CD14-positive monocyte (primary cell): ENCODE measurements around the gene CCNJL. TPM values are rescaled to one million over a fixed set of nuclear protein-coding genes. Genes with fewer than 3 reads are reported as not detected.

Source experiments
- DNase-seq, 3 donors: peaks; one replicate each; pipeline ENCODE4 v3.0.0-alpha.2; 2011 to 2022
- H2AFZ ChIP-seq: 2 replicates; pipeline ENCODE4 v1.6.0; 2012; ENCODE audit warnings: mild to moderate bottlenecking, low read depth, low read length, inconsistent platforms; ENCODE audit not compliant: insufficient read depth, poor library complexity, severe bottlenecking
- H3K27ac ChIP-seq, 2 donors: 1 replicate in 1 of 2; 2 replicates in 1 of 2; pipeline ENCODE4 v1.5.1; 2012 to 2013; ENCODE audit warnings: low read length in 2 of 2, control low read depth in 1 of 2, inconsistent platforms in 1 of 2, low read depth in 1 of 2, mild to moderate bottlenecking in 1 of 2
- H3K27me3 ChIP-seq, 2 donors: one replicate each; pipeline versions ENCODE4 v1.6.0 to v1.6.1; 2011 to 2013; ENCODE audit warnings: low read length in 2 of 2; ENCODE audit not compliant: control insufficient read depth in 2 of 2, insufficient read depth in 2 of 2
- H3K36me3 ChIP-seq, 2 donors: replicated peaks in 1 of 2; 1 replicate in 1 of 2; 2 replicates in 1 of 2; pipeline versions ENCODE4 v1.5.1 to v1.6.1; 2012 to 2013; ENCODE audit warnings: low read length in 2 of 2, control low read depth in 1 of 2, inconsistent platforms in 1 of 2, mild to moderate bottlenecking in 1 of 2; ENCODE audit not compliant: insufficient read depth in 2 of 2, control insufficient read depth in 1 of 2
- H3K4me1 ChIP-seq, 2 donors: 1 replicate in 1 of 2; 2 replicates in 1 of 2; pipeline versions ENCODE4 v1.5.1 to v1.6.1; 2012 to 2013; ENCODE audit warnings: low read length in 2 of 2, control low read depth in 1 of 2, inconsistent platforms in 1 of 2, mild to moderate bottlenecking in 1 of 2, moderate library complexity in 1 of 2; ENCODE audit not compliant: insufficient read depth in 2 of 2, control insufficient read depth in 1 of 2
- H3K4me2 ChIP-seq: replicated peaks from 2 replicates; pipeline ENCODE3; 2012; ENCODE audit warnings: low read length, moderate library complexity, mild to moderate bottlenecking; ENCODE audit not compliant: poor library complexity, severe bottlenecking; ENCODE audit errors: extremely low read depth
- H3K4me3 ChIP-seq, 3 experiments: fragments of 200-600 bp in 1 of 3; sonication (generic) in 1 of 3; replicated peaks in 1 of 3; 1 replicate in 2 of 3; 2 replicates in 1 of 3; pipeline ENCODE4 v1.5.1; 2011 to 2013; ENCODE audit warnings: low read length in 3 of 3, mild to moderate bottlenecking in 3 of 3, control low read depth in 2 of 3, low read depth in 2 of 3, inconsistent platforms in 1 of 3, moderate library complexity in 1 of 3
- H3K79me2 ChIP-seq: 2 replicates; pipeline ENCODE4 v1.6.0; 2012; ENCODE audit warnings: mild to moderate bottlenecking, control low read depth, inconsistent platforms, low read length, moderate library complexity; ENCODE audit not compliant: insufficient read depth
- H3K9ac ChIP-seq: 2 replicates; pipeline ENCODE4 v1.6.0; 2017; ENCODE audit warnings: low read length, mild to moderate bottlenecking; ENCODE audit not compliant: insufficient read depth, poor library complexity, severe bottlenecking
- H3K9me3 ChIP-seq, 2 donors: replicated peaks in 1 of 2; 1 replicate in 1 of 2; 2 replicates in 1 of 2; pipeline versions ENCODE4 v1.5.1 to v1.6.1; 2012 to 2013; ENCODE audit warnings: low read length in 2 of 2, control low read depth in 1 of 2; ENCODE audit not compliant: control insufficient read depth in 1 of 2, insufficient read depth in 1 of 2
- H4K20me1 ChIP-seq: 2 replicates; pipeline ENCODE4 v1.6.0; 2012; ENCODE audit warnings: mild to moderate bottlenecking, low read length, control low read depth, moderate library complexity; ENCODE audit not compliant: insufficient read depth
- H3K27ac Mint-ChIP-seq, 7 donors: one replicate each; pipeline ENCODE4 v1.8.0; 2020; ENCODE audit warnings: mild to moderate bottlenecking in 7 of 7, mixed read lengths in 7 of 7, moderate library complexity in 6 of 7, inconsistent platforms in 2 of 7
- H3K27me3 Mint-ChIP-seq, 3 donors: one replicate each; pipeline ENCODE4 v1.8.0; 2021 to 2022; ENCODE audit warnings: low read depth in 3 of 3, mild to moderate bottlenecking in 3 of 3, mixed read lengths in 3 of 3, moderate library complexity in 3 of 3, inconsistent platforms in 1 of 3
- H3K36me3 Mint-ChIP-seq, 2 donors: one replicate each; pipeline ENCODE4 v1.8.0; 2020; ENCODE audit warnings: mixed read lengths in 2 of 2, inconsistent platforms in 1 of 2, mild to moderate bottlenecking in 1 of 2
- H3K4me1 Mint-ChIP-seq: one replicate; pipeline ENCODE4 v1.8.0; 2020; ENCODE audit warnings: mild to moderate bottlenecking, mixed read lengths
- H3K4me3 Mint-ChIP-seq, 2 donors: one replicate each; pipeline ENCODE4 v1.8.0; 2020; ENCODE audit warnings: mild to moderate bottlenecking in 2 of 2, mixed read lengths in 2 of 2, moderate library complexity in 1 of 2
- H3K9me3 Mint-ChIP-seq, 7 donors: one replicate each; pipeline ENCODE4 v1.8.0; 2020 to 2022; ENCODE audit warnings: mixed read lengths in 7 of 7, mild to moderate bottlenecking in 6 of 7, moderate library complexity in 6 of 7, inconsistent platforms in 2 of 7
- WGBS: methylation state at CpG from one replicate; pipeline ENCODE4 v1.1.5; 2013; ENCODE audit warnings: missing lambda C conversion rate; ENCODE audit not compliant: insufficient coverage; 5-methylcytosine and 5-hydroxymethylcytosine counted together
- intact Hi-C, 2 donors: fragments of 100-400 bp; cut with micrococcal nuclease; formaldehyde crosslinking; loops; one replicate each; pipeline versions ENCODE4 v1.15.0 to v1.15.1; 2023
- polyA plus RNA-seq, 3 donors: library from polyadenylated mRNA; depleted of rRNA in 1 of 3; unstranded in 2 of 3; stranded (reverse) in 1 of 3; fragments of 300-500 nt in 2 of 3; fragments of >200 nt in 1 of 3; fragmentation: Illumina TruSeq in 2 of 3; gene quantifications; 1 replicate in 2 of 3; 2 replicates in 1 of 3; pipeline ENCODE4 v1.2.3, GENCODE V29; 2012 to 2021
- TF ChIP-seq, protein P1 (sequence below): fragments of 200-600 bp; IDR thresholded peaks from one replicate; pipeline ENCODE4 v1.8.0; 2022; ENCODE audit warnings: antibody characterized with exemption, mild to moderate bottlenecking

The CCNJL gene
- polyA plus RNA-seq, 3 donors, result 0.03 TPM; not detected in 2

DNA sequence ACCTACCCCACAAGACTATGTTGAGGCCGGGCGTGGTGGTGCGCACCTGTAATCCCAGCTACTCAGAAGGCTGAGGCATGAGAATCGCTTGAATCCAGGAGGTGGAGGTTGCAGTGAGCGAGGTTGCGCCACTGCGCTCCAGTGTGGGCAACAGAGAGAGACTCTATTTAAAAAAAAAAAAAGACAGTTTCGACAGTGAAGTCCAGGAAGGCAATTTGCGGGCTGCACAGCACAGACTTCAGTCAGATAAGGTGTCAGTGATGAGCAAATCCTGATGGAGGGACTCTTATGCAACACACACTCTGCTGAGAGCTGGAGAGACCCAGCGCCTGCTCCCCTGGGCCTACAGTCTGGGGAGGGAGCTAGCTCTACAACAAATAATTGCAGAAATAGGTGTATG lies 14.2 kb downstream of the CCNJL start:
- 84% methylated on average over 8 of the region's 10 CpGs for WGBS
- TF ChIP-seq, protein P1, sequence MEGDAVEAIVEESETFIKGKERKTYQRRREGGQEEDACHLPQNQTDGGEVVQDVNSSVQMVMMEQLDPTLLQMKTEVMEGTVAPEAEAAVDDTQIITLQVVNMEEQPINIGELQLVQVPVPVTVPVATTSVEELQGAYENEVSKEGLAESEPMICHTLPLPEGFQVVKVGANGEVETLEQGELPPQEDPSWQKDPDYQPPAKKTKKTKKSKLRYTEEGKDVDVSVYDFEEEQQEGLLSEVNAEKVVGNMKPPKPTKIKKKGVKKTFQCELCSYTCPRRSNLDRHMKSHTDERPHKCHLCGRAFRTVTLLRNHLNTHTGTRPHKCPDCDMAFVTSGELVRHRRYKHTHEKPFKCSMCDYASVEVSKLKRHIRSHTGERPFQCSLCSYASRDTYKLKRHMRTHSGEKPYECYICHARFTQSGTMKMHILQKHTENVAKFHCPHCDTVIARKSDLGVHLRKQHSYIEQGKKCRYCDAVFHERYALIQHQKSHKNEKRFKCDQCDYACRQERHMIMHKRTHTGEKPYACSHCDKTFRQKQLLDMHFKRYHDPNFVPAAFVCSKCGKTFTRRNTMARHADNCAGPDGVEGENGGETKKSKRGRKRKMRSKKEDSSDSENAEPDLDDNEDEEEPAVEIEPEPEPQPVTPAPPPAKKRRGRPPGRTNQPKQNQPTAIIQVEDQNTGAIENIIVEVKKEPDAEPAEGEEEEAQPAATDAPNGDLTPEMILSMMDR, result no peak
- Histone ChIP-seq H3K4me2 (no peak overlapping the region), H3K36me3 (no peaks in the 10 kb centered on the region), H3K9me3 (no peaks in the 10 kb centered on the region), H3K27me3 (no peaks in the 10 kb centered on the region), H2AFZ (no peak overlapping the region), H3K4me1 (peaks cover 7% of the 10 kb centered on the region in 2 donors), H3K4me3 (no peak overlapping the region), H4K20me1 (no peaks in the 10 kb centered on the region), H3K27ac (no peak overlapping the region), H3K9ac (no peak overlapping the region), H3K79me2 (no peaks in the 10 kb centered on the region)
- Mint-ChIP-seq H3K27me3 (peaks cover 2 to 7% (median 4%) of the 10 kb centered on the region in 3 donors), H3K4me3 (no peak overlapping the region), H3K27ac (no peak overlapping the region), H3K4me1 (peaks cover 10% of the 10 kb centered on the region), H3K36me3 (no peaks in the 10 kb centered on the region), H3K9me3 (no peaks in the 10 kb centered on the region)
- no peak for DNase-seq
- intact Hi-C loops, result no loop called here

DNA sequence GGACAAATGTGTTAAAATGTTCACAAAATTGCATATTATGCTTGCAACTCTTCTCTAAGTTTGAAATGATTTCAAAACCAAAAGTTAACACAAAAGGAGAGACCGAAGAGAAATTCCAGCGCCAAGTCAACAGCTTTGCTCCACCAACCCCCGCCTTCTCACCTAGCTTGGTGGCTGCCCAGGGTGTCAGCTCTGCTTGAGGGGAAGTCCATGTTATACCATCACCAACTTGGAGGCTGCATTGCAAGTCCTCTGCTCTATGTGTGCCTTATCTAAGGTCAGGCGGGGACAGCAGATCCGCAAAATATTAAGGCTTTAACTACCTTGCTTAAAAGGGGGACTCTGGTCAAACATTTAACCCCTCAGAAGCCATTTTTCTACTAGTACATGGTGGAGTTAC lies 14.6 kb downstream of the CCNJL start:
- Histone ChIP-seq H3K9ac (no peak overlapping the region), H2AFZ (no peak overlapping the region), H4K20me1 (no peaks in the 10 kb centered on the region), H3K4me2 (no peak overlapping the region), H3K27ac (no peak overlapping the region), H3K4me1 (peaks cover 7% of the 10 kb centered on the region in 2 donors), H3K36me3 (no peaks in the 10 kb centered on the region), H3K27me3 (no peaks in the 10 kb centered on the region), H3K79me2 (no peaks in the 10 kb centered on the region), H3K9me3 (no peaks in the 10 kb centered on the region), H3K4me3 (no peak overlapping the region)
- Mint-ChIP-seq H3K4me3 (no peak overlapping the region), H3K27me3 (peaks cover 2 to 7% (median 3%) of the 10 kb centered on the region in 3 donors), H3K27ac (no peak overlapping the region), H3K9me3 (no peaks in the 10 kb centered on the region), H3K36me3 (no peaks in the 10 kb centered on the region), H3K4me1 (peaks cover 10% of the 10 kb centered on the region)
- DNase-seq, result no peak
- intact Hi-C loops, result no loop called here
- TF ChIP-seq, protein P1, result no peak
- 100% methylated on average over 1 of the region's 5 CpGs for WGBS
